Trophoblast cell (in vitro differentiated cells and primary cell): Measurements from ENCODE around the gene AIM2. TPM values are rescaled to one million over a fixed set of nuclear protein-coding genes. Genes with fewer than 3 reads are reported as not detected.

Experiments used
- DNase-seq, 2 donors: peaks; one replicate each; pipeline ENCODE4 v3.0.0-alpha.2; 2016
- H2AFZ ChIP-seq: 2 replicates; pipeline ENCODE4 v1.6.1; 2013; ENCODE audit warnings: low read length, moderate library complexity, mild to moderate bottlenecking; ENCODE audit not compliant: insufficient read depth, poor library complexity
- H2AK5ac ChIP-seq: 2 replicates; pipeline ENCODE4 v1.6.1; 2013; ENCODE audit warnings: mild to moderate bottlenecking, low read length
- H2BK120ac ChIP-seq: 2 replicates; pipeline ENCODE4 v1.6.1; 2013; ENCODE audit warnings: low read length, mild to moderate bottlenecking, moderate library complexity; ENCODE audit not compliant: insufficient read depth, poor library complexity
- H2BK12ac ChIP-seq: 2 replicates; pipeline ENCODE4 v1.6.1; 2013; ENCODE audit warnings: mild to moderate bottlenecking, low read length, moderate library complexity
- H2BK5ac ChIP-seq: 2 replicates; pipeline ENCODE4 v1.6.1; 2013; ENCODE audit warnings: low read length, low read depth, moderate library complexity, mild to moderate bottlenecking; ENCODE audit not compliant: poor library complexity
- H3K14ac ChIP-seq: 2 replicates; pipeline ENCODE4 v1.6.1; 2013; ENCODE audit warnings: mild to moderate bottlenecking, low read length
- H3K18ac ChIP-seq: 2 replicates; pipeline ENCODE4 v1.6.1; 2013; ENCODE audit warnings: mild to moderate bottlenecking, low read length
- H3K23ac ChIP-seq: 2 replicates; pipeline ENCODE4 v1.6.1; 2013; ENCODE audit warnings: low read length
- H3K27ac ChIP-seq: 2 replicates; pipeline ENCODE4 v1.5.1; 2013; ENCODE audit warnings: low read depth, mild to moderate bottlenecking, inconsistent platforms, low read length, moderate library complexity
- H3K27me3 ChIP-seq: 2 replicates; pipeline ENCODE4 v1.6.1; 2013; ENCODE audit warnings: inconsistent platforms, mild to moderate bottlenecking, low read length, moderate library complexity; ENCODE audit not compliant: insufficient read depth
- H3K36me3 ChIP-seq, 2 experiments: 1 replicate in 1 of 2; 2 replicates in 1 of 2; pipeline ENCODE4 v1.6.1; 2013; ENCODE audit warnings: low read length in 2 of 2, mild to moderate bottlenecking in 2 of 2, moderate library complexity in 1 of 2; ENCODE audit not compliant: insufficient read depth in 2 of 2, control insufficient read depth in 1 of 2
- H3K4ac ChIP-seq: 2 replicates; pipeline ENCODE4 v1.6.1; 2013; ENCODE audit warnings: low read depth, mild to moderate bottlenecking, low read length, moderate library complexity
- H3K4me1 ChIP-seq, 2 experiments: 1 replicate in 1 of 2; 2 replicates in 1 of 2; pipeline ENCODE4 v1.6.1; 2013; ENCODE audit warnings: low read length in 2 of 2, mild to moderate bottlenecking in 2 of 2, moderate library complexity in 1 of 2; ENCODE audit not compliant: insufficient read depth in 2 of 2, control insufficient read depth in 1 of 2
- H3K4me2 ChIP-seq: 2 replicates; pipeline ENCODE4 v1.6.1; 2013; ENCODE audit warnings: inconsistent platforms, mild to moderate bottlenecking, low read length, moderate library complexity
- H3K4me3 ChIP-seq: 2 replicates; pipeline ENCODE4 v1.5.1; 2013; ENCODE audit warnings: mild to moderate bottlenecking, low read depth, low read length, inconsistent platforms
- H3K79me1 ChIP-seq: one replicate; pipeline ENCODE4 v1.6.1; 2013; ENCODE audit warnings: low read length
- H3K79me2 ChIP-seq: 2 replicates; pipeline ENCODE4 v1.6.1; 2013; ENCODE audit warnings: low read length, mild to moderate bottlenecking; ENCODE audit not compliant: control insufficient read depth, insufficient read depth, poor library complexity
- H3K9ac ChIP-seq: 2 replicates; pipeline ENCODE4 v1.6.1; 2013; ENCODE audit warnings: mild to moderate bottlenecking, low read length
- H3K9me3 ChIP-seq: 2 replicates; pipeline ENCODE4 v1.6.1; 2013; ENCODE audit warnings: low read depth, mild to moderate bottlenecking, control low read depth, inconsistent platforms, low read length; ENCODE audit not compliant: insufficient read depth
- H4K12ac ChIP-seq: 2 replicates; pipeline ENCODE4 v1.6.1; 2013; ENCODE audit warnings: low read depth, mild to moderate bottlenecking, low read length, moderate library complexity
- H4K8ac ChIP-seq: 2 replicates; pipeline ENCODE4 v1.6.1; 2013; ENCODE audit warnings: low read depth, mild to moderate bottlenecking, low read length, moderate library complexity
- H4K91ac ChIP-seq: one replicate; pipeline ENCODE4 v1.6.1; 2013; ENCODE audit warnings: low read depth, mild to moderate bottlenecking, low read length, moderate library complexity
- WGBS: extraction: QIAGEN DNeasy Blood & Tissue Kit; methylation state at CpG from one replicate; pipeline ENCODE4 v1.1.7; 2013; ENCODE audit warnings: missing lambda C conversion rate; ENCODE audit not compliant: insufficient read length, insufficient coverage; ENCODE audit errors: extremely low coverage; 5-methylcytosine and 5-hydroxymethylcytosine counted together
- polyA plus RNA-seq: library from polyadenylated mRNA; stranded (reverse); fragments of 200-250 nt; gene quantifications from 2 replicates; pipeline ENCODE4 v1.2.3, GENCODE V29; 2013

AIM2 gene
- polyA plus RNA-seq, result 0.44 and 0.62 TPM in 2 replicates

- Histone ChIP-seq H3K23ac (no peak within 1 kb of the TSS), H2BK12ac (no peak within 1 kb of the TSS)
Observed at GRCh38 chr1:159076438-159077119, at the start of gene AIM2. TSS of gene AIM2 (minus strand) at chr1:159076766. CDS start at chr1:159073499, 3,267 bp downstream.

GRCh38 chr1:159123587-159123986 is 47.0 kb upstream of the AIM2 start:
- Histone ChIP-seq H3K18ac (no peak overlapping the region), H3K4me1 (no peaks in the 10 kb centered on the region), H3K4me3 (no peak overlapping the region), H3K23ac (no peak overlapping the region), H3K36me3 (no peaks in the 10 kb centered on the region), H3K79me1 (no peaks in the 10 kb centered on the region), H3K9me3 (no peaks in the 10 kb centered on the region), H2BK12ac (no peak overlapping the region), H4K12ac (no peak overlapping the region), H3K14ac (no peak overlapping the region), H2AK5ac (no peak overlapping the region), H3K4ac (no peak overlapping the region), H4K8ac (no peak overlapping the region), H2BK120ac (no peak overlapping the region), H3K27ac (no peak overlapping the region), H3K27me3 (no peaks in the 10 kb centered on the region), H3K9ac (peak overlapping the region; percentile 22), H4K91ac (no peak overlapping the region), H2BK5ac (no peak overlapping the region), H2AFZ (no peak overlapping the region), H3K79me2 (no peaks in the 10 kb centered on the region), H3K4me2 (no peak overlapping the region)
- WGBS, result 100% methylated on average over 2 of the region's 5 CpGs
- DNase-seq, result no peak

More at GRCh38 chr1:159076438-159077119, at the start of gene AIM2:
- Histone ChIP-seq H3K18ac (no peak within 1 kb of the TSS), H2AFZ (no peak within 1 kb of the TSS), H3K79me2 (no peaks in the 10 kb centered on the region), H3K14ac (no peak within 1 kb of the TSS), H2AK5ac (no peak within 1 kb of the TSS), H2BK120ac (no peak within 1 kb of the TSS), H3K27ac (no peak within 1 kb of the TSS), H3K4ac (no peak within 1 kb of the TSS), H2BK5ac (no peak within 1 kb of the TSS), H3K36me3 (no peaks in the 10 kb centered on the region), H3K4me3 (no peak within 1 kb of the TSS), H3K9ac (no peak within 1 kb of the TSS), H3K4me2 (no peak within 1 kb of the TSS), H3K79me1 (no peaks in the 10 kb centered on the region), H4K91ac (no peak within 1 kb of the TSS), H3K9me3 (no peaks in the 10 kb centered on the region), H4K12ac (no peak within 1 kb of the TSS), H4K8ac (no peak within 1 kb of the TSS), H3K27me3 (no peaks in the 10 kb centered on the region), H3K4me1 (peaks cover 0 to 3% of the 10 kb centered on the region in 2 experiments)
- peak in 1 of 2 donors; percentile 48 for DNase-seq
- WGBS, result no CpG with 5 or more reads among the region's 6 CpGs

- Histone ChIP-seq H3K79me2 (no peaks in the 10 kb centered on the region), H2BK5ac (no peak overlapping the region), H2BK12ac (no peak overlapping the region), H3K4me3 (no peak overlapping the region), H3K18ac (no peak overlapping the region), H3K4me1 (no peaks in the 10 kb centered on the region), H3K9ac (no peak overlapping the region), H2AFZ (no peak overlapping the region), H4K91ac (no peak overlapping the region), H3K4me2 (no peak overlapping the region), H3K27ac (no peak overlapping the region), H4K12ac (no peak overlapping the region), H3K36me3 (no peaks in the 10 kb centered on the region), H3K27me3 (no peaks in the 10 kb centered on the region), H4K8ac (no peak overlapping the region), H2AK5ac (no peak overlapping the region), H3K79me1 (no peaks in the 10 kb centered on the region), H2BK120ac (no peak overlapping the region), H3K14ac (no peak overlapping the region), H3K4ac (no peak overlapping the region), H3K23ac (no peak overlapping the region), H3K9me3 (no peaks in the 10 kb centered on the region)
- WGBS, result no CpG with 5 or more reads among the region's 2 CpGs
- DNase-seq, result no peak
Observed at GRCh38 chr1:159122005-159122621, 45.5 kb upstream of the AIM2 start.

GRCh38 chr1:159121526-159121925 is 45.0 kb upstream of the AIM2 start:
- Histone ChIP-seq H2BK120ac (no peak overlapping the region), H3K23ac (no peak overlapping the region), H3K4me2 (no peak overlapping the region), H3K36me3 (no peaks in the 10 kb centered on the region), H2BK5ac (no peak overlapping the region), H4K8ac (no peak overlapping the region), H2AFZ (no peak overlapping the region), H3K79me1 (no peaks in the 10 kb centered on the region), H3K9me3 (no peaks in the 10 kb centered on the region), H4K91ac (no peak overlapping the region), H2AK5ac (no peak overlapping the region), H3K18ac (no peak overlapping the region), H3K79me2 (no peaks in the 10 kb centered on the region), H2BK12ac (no peak overlapping the region), H3K4me3 (no peak overlapping the region), H3K27ac (no peak overlapping the region), H3K4me1 (no peaks in the 10 kb centered on the region), H3K4ac (no peak overlapping the region), H3K14ac (no peak overlapping the region), H4K12ac (no peak overlapping the region), H3K27me3 (no peaks in the 10 kb centered on the region), H3K9ac (no peak overlapping the region)
- no CpG with 5 or more reads among the region's 1 CpG for WGBS
- DNase-seq, result no peak
